GM21528 (cell line): ENCODE measurements around the gene AGAP1.

Source experiments
- ATAC-seq: cut with Tn5 transposase; IDR thresholded peaks from one replicate; pipeline ENCODE4 v1.9.1; 2021; ENCODE audit warnings: mild to moderate bottlenecking, moderate library complexity; ENCODE audit not compliant: unreplicated experiment, low FRiP score

The AGAP1 gene

GRCh38 chr2:235820571-235820970, 326.7 kb downstream of the AGAP1 start:
- ATAC-seq = no peak

GRCh38 chr2:235824331-235824730, 330.5 kb downstream of the AGAP1 start:
- ATAC-seq = no peak

- no peak for ATAC-seq
These were observed 332.1 kb downstream of the AGAP1 start for GRCh38 chr2:235825946-235826345.

- ATAC-seq = no peak
These were observed 333.0 kb downstream of the AGAP1 start for GRCh38 chr2:235826826-235827225.

- no peak for ATAC-seq
These were observed 333.7 kb downstream of the AGAP1 start for GRCh38 chr2:235827585-235827992.

- no peak for ATAC-seq
These were observed 335.9 kb downstream of the AGAP1 start for GRCh38 chr2:235829726-235830125.

- ATAC-seq = no peak
These were observed 337.9 kb downstream of the AGAP1 start for GRCh38 chr2:235831755-235832154.

GRCh38 chr2:235832941-235833340, 339.1 kb downstream of the AGAP1 start:
- ATAC-seq = no peak

- ATAC-seq = no peak
These were observed 340.3 kb downstream of the AGAP1 start for GRCh38 chr2:235833971-235834620.

GRCh38 chr2:235834781-235835180, 340.9 kb downstream of the AGAP1 start:
- ATAC-seq = no peak

- no peak for ATAC-seq
These were observed 342.0 kb downstream of the AGAP1 start for GRCh38 chr2:235835810-235836209.

- no peak for ATAC-seq
These were observed 342.7 kb downstream of the AGAP1 start for GRCh38 chr2:235836491-235836911.

- no peak for ATAC-seq
These were observed 345.4 kb downstream of the AGAP1 start for GRCh38 chr2:235839226-235839625.

GRCh38 chr2:235839974-235840373, 346.1 kb downstream of the AGAP1 start:
- ATAC-seq = no peak

- ATAC-seq = no peak
These were observed 348.0 kb downstream of the AGAP1 start for GRCh38 chr2:235841863-235842262.

GRCh38 chr2:235842941-235843340, 349.1 kb downstream of the AGAP1 start:
- no peak for ATAC-seq

GRCh38 chr2:235843591-235844395, 349.9 kb downstream of the AGAP1 start:
- no peak for ATAC-seq

GRCh38 chr2:235844561-235844960, 350.7 kb downstream of the AGAP1 start:
- ATAC-seq = no peak

GRCh38 chr2:235845245-235845644, 351.4 kb downstream of the AGAP1 start:
- no peak for ATAC-seq

GRCh38 chr2:235847576-235847975, 353.7 kb downstream of the AGAP1 start:
- no peak for ATAC-seq

- ATAC-seq = no peak
These were observed 354.2 kb downstream of the AGAP1 start for GRCh38 chr2:235848055-235848454.

GRCh38 chr2:235848946-235849345, 355.1 kb downstream of the AGAP1 start:
- ATAC-seq = no peak
